Kasumi-1 (cell line): ENCODE measurements around the gene GP9.
"Not testable (repeated sequence)": the region's sequence is repeated elsewhere in the genome, so short reads cannot be mapped to it uniquely, and the experiment has no call there.

Experiments used
- DNase-seq, 2 experiments: peaks; one replicate each; lab custom pipeline; 2025; lab: John Stamatoyannopoulos, UW

The GP9 gene

GRCh38 chr3:129070086-129070885 is 9.7 kb downstream of the GP9 start:
- DNase-seq, result peak; percentile 31 to 47

DNA sequence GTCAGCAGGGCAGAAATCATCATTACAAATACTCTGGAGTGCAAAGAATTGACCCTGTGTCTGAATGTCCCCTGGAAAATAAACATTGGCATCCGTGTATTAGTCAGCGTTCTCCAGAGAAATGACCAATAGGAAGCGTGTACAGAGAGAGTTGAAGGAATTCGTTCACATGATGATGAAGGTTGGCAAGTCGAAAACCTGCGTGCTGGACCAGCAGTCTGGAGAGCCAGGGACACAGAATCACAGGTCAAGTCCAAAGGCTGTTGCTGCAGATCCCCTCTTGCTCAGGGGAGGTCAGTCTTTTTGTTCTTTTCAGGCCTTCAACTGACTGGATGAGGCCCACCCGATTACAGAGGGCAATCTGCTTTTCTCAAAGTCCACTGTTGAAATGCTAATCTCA is 16.6 kb downstream of the GP9 start:
- no peak for DNase-seq

DNA sequence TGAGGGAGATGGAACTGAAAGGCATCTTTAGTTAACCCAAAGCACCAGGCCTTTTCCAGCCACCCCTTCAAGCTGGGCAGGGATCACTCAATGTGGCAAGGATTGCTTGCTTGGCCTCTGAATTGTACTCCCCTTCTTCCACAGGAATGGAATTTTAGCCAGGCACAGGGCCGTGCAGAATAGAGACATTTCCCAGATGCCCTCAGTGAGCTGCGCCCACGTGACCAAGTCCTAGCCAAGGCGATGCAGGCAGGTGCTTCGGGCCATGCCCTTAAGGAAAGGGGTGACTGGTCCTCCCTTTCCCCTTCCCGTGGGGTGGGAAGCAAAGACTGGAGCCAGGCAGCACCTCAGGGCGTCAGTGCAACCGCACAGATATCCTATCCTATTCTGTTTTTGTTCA is 17.9 kb downstream of the GP9 start:
- no peak for DNase-seq

GRCh38 chr3:129081503-129081902 is 20.9 kb downstream of the GP9 start:
- DNase-seq, result no peak

DNA sequence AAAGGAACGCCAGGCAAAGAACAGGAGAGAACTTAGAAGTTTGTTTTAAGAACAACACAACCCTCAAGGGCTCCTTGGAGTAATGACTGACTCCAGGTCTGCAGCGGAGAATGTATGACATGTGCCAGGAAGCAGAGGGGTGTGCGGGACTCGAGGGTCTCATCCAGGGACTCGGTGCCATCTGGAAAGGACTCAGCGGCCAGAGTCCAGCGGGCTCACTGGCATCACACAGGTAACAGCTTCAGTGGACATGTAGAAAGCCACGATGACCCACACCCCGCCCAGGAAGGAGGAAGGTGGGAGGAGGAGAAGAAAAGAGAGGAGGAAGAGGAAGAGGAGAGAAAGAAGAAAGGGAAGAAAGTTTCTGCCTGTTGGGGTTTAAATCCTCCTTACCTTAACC is 21.4 kb downstream of the GP9 start:
- DNase-seq, result no peak

DNA sequence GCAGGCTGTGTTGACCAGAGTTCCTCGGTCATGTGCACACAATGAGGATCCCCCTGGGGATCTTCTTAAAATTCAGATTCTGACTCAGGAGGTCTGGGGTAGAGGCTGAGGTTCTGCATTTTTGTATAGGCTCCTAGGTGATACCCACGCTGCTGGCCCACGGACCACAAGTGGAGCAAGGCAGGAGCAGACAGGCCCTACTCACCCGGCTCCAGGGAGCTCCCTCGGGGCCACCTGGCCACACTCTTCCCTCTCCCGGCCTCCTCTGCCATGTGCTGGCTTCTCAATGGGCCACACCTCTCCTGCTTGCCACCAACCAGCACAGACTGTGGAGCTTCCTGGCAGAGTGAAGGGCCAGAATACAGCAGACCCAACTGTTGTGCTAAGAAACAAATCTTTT is 23.9 kb downstream of the GP9 start:
- DNase-seq, result no peak

GRCh38 chr3:129085165-129085715 is 24.7 kb downstream of the GP9 start:
- no peak for DNase-seq

DNA sequence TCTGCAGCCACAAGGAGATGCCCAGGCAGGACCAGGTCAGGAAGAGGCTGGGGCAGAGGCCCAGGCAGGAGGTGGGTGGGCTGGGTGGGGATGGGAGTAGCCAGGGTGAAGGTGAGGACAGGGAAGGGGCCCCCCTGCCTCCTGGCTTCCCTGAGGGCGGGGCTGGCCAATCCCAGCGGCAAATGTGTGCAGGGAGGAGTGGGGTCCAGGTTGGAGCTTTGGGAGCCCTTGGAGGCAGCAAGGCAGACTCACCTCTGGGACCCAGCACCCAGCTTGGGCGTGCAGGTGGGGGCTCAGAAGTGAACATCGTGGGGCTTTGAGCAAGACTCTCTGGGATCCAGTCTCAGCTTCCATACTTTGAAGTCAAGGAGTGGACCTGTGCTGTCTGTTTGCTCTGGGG is 25.2 kb downstream of the GP9 start:
- no peak for DNase-seq

DNA sequence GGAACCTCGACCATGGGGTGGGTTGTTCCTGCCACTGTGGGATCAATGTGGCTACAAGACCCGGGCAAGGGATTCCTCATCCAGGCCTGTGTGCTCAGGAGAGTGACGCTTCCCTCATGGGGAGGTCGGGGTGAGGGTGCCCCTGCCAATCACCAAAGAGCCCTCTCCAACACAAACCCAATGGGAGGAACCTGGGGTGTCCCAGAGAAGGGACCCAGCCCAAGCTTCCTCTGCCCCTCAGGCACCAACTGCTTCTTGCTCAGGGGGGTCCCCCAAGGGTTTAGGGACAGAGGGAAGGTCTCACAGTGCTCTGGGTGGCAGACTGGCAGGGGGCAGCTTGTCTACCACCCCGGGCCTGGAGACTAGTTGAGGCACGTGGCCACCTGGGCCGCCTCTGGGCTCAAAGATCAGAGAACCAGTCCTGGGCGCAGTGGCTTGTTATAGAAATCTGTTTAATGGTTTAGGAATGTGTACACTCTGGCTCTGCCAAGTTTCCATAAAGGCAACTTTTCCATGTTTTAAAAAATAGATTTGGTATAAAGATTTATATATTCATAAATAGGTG is 26.6 kb downstream of the GP9 start:
- DNase-seq, result no peak

GRCh38 chr3:129087904-129088303 is 27.3 kb downstream of the GP9 start:
- peak; percentile 47 to 48 for DNase-seq

DNA sequence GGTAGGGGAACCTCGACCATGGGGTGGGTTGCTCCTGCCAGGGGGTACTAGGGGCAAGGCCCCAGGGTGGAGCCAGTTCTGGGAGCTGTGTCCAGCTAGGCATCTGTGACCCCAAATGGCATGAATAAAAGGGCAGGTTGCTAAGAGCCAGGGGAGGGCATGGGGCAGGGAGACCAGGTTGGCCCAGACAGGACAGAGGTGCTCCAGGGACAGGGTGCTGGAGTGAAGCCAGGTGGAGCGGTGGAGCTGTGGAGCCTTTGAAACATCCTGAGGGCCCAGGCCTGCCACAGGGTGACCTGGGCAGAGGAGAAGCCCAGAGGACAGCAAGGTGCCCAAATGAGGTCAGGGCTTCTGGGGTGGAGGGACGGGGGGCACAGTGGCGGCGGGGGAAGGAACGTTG is 27.7 kb downstream of the GP9 start:
- DNase-seq, result not testable (repeated sequence)

DNA sequence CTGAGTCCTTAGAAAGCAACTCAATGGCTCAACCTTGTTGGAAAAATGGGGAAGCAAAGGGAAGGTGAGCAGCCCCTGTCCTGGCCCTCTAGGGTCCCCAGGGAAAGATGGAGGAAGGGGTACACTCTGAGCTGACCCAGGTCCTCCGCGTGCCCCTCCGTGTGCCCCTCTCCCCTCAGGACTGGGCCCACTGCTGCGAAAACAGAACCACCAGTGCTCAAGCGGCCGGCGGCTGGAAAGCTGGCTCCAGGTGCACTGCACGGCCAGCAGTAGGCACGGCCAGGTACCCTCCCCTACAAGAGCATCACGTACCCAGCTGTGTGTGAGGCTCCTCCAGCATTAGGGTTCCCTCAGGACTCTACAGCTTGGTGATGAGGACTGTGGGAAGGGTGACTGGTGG is 34.7 kb downstream of the GP9 start:
- no peak for DNase-seq

DNA sequence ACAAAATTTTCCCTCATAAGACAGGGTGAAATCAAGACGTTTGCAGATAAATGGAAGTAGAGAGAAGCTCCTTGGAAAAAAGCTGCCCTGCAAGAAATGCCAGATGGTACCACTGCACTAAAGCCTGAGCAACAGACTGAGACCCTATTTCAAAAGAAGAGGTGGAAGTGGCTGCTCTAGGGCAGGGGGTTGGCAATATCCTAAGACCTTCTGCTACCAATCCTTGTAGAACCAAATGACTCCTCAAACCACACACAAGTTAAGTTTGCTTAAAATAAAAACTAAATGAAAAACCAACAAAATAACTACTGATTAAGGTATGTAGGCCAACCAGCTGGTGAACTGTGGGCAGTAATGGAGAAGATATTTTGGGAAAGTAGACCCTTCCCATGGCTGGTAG is 39.7 kb downstream of the GP9 start:
- no peak for DNase-seq

- DNase-seq, result no peak
Observed at GRCh38 chr3:129101370-129102138, 41.0 kb downstream of the GP9 start.

- no peak for DNase-seq
Observed at GRCh38 chr3:129103296-129103695, 42.7 kb downstream of the GP9 start.

- no peak for DNase-seq
Observed at GRCh38 chr3:129104051-129104450, 43.5 kb downstream of the GP9 start.

DNA sequence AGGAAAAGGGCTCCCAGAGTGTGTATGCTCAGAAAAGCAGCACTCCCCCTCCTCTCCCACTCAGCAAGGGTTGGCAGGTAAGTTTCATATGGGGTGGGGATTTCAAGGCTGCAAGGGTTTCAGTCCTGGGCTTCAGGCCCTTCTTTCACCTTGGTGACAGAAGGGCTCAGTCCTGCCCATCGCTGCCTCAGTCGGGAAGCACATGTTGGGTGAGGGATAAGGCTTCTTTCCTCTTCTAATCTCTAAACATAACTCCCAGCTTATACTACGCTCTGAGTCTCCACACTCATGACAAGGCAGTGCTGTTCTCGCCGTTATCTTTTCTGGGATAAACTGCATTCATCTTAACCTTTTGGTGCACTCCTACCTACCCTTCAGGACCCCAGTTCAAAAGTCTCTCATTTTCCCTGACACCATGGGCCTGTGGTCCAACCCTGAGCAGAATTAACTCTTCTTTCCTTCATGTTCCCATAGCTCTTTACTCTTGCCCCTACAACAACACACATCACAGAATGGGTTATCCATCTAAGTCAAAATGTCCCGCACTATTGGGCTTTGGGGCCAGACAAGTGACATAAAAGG is 44.0 kb downstream of the GP9 start:
- DNase-seq, result no peak

DNA sequence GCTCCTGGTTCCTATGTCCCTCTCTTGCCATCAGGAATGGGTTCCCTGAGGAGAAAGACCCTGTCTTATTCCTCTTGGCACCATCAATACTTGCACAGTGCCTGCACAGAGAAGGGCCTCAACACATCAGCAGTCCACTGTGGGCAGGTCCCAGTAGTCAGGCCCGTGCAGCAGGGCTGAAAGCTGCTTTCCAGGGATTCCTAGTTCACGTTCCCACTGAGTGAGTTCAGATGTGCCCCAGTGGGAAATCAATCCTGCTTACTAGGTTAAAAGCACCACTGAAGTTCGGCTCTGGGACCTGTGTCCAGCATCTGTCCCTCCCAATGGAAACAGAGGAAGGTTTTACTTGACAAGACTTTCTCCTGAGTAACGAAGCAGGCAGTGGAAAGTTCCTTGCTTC is 45.3 kb downstream of the GP9 start:
- no peak for DNase-seq

- DNase-seq, result no peak
Observed at GRCh38 chr3:129106320-129106719, 45.7 kb downstream of the GP9 start.

DNA sequence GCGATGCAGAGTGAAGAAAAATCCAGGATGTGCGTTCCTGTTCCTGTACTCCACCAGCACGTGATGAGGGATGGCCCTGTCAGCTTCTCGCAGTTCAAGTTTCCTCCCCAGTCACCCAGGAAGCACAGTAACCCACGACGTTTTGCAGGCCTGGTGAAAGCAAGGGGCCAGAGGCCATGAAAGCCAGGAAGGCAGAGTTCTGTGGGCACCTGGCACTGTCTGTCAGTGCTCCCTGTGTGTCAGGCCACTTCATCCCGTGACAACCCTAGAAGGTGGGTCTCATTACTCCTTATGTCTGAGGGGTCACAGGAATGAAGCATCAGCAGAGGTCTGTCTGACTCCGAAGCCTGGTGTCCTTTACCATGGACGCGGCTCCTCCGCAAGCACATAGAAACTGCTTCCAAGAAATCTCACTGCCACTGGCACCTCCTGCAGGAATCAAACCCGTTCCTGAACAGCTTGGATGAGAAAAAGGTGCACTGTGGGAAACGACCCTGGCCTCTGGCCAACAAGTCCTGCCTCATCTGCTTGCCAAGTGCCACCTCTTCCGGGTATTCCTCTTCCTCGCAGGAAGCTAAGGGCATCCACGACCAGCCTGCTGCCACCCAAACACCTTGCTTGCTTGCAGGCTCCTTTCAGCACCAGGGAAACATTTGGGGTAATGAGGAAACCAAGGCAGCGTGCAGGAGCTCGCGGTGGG is 46.4 kb downstream of the GP9 start:
- no peak for DNase-seq

DNA sequence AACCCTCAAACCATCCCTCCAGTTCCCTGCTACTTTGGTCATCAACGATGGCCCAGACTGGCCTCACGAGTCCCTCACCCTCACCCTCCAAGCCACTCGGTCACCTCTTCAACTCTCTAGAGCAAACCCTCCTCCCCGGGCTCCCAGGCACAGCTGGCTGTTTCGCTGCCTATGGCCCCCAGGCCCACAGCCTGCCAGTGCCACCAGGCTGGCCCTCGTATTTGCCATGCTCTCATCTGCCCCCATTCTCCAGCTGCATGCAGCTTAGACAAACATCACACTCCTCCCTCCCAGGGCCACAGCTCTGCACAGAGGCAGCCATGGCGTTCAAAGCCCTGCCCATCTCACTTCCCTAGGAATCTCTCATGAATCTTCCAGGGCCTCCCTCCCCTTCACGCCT is 47.2 kb downstream of the GP9 start:
- no peak for DNase-seq
